ENCODE results near the gene PGAP2.

PGAP2 gene

GRCh38 chr11:3845670-3846069, 37.3 kb downstream of the PGAP2 start:
- no peak overlapping the region for H3K4me3 ChIP-seq (ENCODE audit: low read length)
- TF ChIP-seq, protein P1, sequence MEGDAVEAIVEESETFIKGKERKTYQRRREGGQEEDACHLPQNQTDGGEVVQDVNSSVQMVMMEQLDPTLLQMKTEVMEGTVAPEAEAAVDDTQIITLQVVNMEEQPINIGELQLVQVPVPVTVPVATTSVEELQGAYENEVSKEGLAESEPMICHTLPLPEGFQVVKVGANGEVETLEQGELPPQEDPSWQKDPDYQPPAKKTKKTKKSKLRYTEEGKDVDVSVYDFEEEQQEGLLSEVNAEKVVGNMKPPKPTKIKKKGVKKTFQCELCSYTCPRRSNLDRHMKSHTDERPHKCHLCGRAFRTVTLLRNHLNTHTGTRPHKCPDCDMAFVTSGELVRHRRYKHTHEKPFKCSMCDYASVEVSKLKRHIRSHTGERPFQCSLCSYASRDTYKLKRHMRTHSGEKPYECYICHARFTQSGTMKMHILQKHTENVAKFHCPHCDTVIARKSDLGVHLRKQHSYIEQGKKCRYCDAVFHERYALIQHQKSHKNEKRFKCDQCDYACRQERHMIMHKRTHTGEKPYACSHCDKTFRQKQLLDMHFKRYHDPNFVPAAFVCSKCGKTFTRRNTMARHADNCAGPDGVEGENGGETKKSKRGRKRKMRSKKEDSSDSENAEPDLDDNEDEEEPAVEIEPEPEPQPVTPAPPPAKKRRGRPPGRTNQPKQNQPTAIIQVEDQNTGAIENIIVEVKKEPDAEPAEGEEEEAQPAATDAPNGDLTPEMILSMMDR (conservative IDR thresholded peaks at IDR 0.05; ENCODE audit: low read depth, low read length), result no peak
- DNase-seq (ENCODE audit: low read depth), result no peak

- no peak overlapping the region for H3K4me3 ChIP-seq (ENCODE audit: low read length)
- DNase-seq (ENCODE audit: low read depth), result no peak
- TF ChIP-seq, protein P1 (conservative IDR thresholded peaks at IDR 0.05; ENCODE audit: low read depth, low read length), result peak; percentile 79
Observed at GRCh38 chr11:3849297-3849874, 41.0 kb downstream of the PGAP2 start.

- no peak overlapping the region for H3K4me3 ChIP-seq (ENCODE audit: low read length)
- DNase-seq (ENCODE audit: low read depth), result no peak
- TF ChIP-seq, protein P1 (conservative IDR thresholded peaks at IDR 0.05; ENCODE audit: low read depth, low read length), result no peak
Observed at GRCh38 chr11:3853545-3853842, 45.1 kb downstream of the PGAP2 start.

DNA sequence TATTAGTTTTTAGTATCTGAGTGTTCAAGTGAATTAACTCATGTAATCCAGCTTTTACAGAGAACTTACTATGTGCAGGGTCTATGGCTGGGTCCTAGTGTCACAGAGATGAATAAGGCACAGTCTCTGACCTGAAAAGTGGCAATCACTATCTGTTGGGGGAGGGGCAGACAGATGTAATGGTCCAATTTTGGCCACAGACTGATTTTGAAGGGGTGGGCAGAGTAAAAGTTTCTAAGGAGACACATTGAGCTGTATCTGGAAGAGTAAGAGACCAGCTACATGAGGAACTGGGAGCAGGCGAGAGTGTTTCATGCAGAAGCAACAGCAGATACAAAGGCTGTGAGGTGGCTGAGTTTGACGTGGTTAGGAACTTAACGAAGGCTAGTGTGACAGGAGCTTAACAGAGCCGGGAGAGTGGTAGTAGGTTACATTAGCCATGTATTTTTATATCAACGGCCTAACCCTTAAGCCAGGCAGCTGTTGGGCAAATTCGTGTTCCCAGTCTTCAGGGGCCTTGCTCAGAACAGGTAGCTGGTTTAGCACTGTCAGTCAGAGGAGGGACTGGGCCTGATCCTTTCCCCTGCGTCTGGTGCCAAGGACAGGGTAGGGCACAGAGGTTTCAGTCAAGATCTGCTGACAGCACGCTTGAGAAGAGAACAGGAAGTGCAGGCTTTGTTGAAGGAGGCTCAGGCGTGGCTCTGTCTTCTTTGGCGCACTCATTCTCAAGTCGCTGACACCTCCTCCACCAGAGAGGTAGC, 45.7 kb downstream of the PGAP2 start:
- no peak for DNase-seq (ENCODE audit: low read depth)
- TF ChIP-seq, protein P1 (conservative IDR thresholded peaks at IDR 0.05; ENCODE audit: low read depth, low read length), result no peak
- no peak overlapping the region for H3K4me3 ChIP-seq (ENCODE audit: low read length)

GRCh38 chr11:3854660-3854976, 46.3 kb downstream of the PGAP2 start:
- H3K4me3 ChIP-seq (ENCODE audit: low read length), result no peak overlapping the region
- DNase-seq (ENCODE audit: low read depth), result no peak

DNA sequence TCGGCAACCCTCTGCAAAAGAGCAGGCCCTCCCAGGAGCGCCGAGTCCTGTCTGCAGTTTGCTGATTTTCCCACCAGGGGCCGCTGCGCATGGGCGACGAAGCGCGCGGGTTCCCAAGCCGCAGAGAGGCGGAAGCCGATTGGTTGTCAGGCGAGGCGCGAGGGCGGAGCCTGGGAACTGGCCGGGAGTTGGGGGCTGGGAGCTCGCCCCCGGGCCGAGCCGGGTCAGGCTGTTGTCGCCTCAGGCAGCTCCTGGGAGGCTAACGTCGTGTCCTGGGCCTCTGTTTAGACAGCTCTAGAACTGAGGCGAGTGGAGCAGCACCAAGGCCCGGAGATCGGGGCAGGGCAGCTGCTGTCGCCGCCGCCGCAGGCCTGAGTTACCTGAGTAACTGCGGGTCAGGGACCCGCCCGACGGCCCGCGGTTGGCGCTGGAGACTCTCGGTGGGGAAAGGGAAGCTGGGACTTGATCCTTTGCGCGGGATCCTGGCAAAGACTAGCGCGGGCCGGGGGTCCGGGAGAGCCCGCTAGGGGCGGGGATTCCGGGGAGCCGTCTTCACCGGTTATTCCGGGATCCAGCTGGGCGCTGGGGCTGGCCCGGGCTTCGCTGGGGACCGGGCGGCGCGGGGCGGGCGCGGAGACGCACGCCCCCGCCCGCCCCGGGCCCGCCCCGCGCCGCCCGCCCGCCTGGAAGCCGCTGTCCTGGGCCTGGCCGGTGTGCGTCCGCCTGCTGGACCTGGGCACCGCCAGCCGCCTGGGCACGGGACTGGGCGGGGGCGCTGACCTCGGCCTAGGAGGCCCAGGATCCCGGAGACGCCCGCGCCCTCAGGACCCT, 46.8 kb downstream of the PGAP2 start, which contains the start of gene STIM1:
Gene STIM1 (plus strand): TSS at position 688 of the 831 bp plus-strand sequence. CDS start 607 bp downstream, outside the sequence.
- H3K4me3 ChIP-seq (ENCODE audit: low read length), result peak within 1 kb of the TSS; percentile 86
- TF ChIP-seq, protein P1 (conservative IDR thresholded peaks at IDR 0.05; ENCODE audit: low read depth, low read length), result peak; percentile 85
- DNase-seq (ENCODE audit: low read depth), result no peak

More at GRCh38 chr11:3854660-3854976, 46.3 kb downstream of the PGAP2 start:
- TF ChIP-seq, protein P1 (conservative IDR thresholded peaks at IDR 0.05; ENCODE audit: low read depth, low read length), result no peak

All from retinal pigment epithelial cell (primary cell).